HCT116 (cell line): ENCODE measurements around the gene PPHLN1. TPM values are rescaled to one million over a fixed set of nuclear protein-coding genes. Genes with fewer than 3 reads are reported as not detected.
"Not testable (repeated sequence)": the region's sequence is repeated elsewhere in the genome, so short reads cannot be mapped to it uniquely, and the experiment has no call there.

Experiments
- ATAC-seq: fragments of 200-7000 bp; cut with Tn5 transposase; 2 replicates; pipeline ENCODE4 v1.9.1; 2020; ENCODE audit warnings: mild to moderate bottlenecking, moderate library complexity
- BruUV-seq: library from RNA; stranded (reverse); fragments of 400-500 nt; replicated peaks from 2 replicates; lab custom pipeline; 2021; lab: Mats Ljungman, UMichigan
- CTCF ChIA-PET: fragments of 300-600 bp; sonication (Branson Sonifier 250); formaldehyde crosslinking; loops from one replicate; lab custom pipeline; 2021; ENCODE audit warnings: antibody characterized with exemption; lab: Charles Lee
- POLR2A ChIA-PET: fragments of 300-600, 350-600 bp; sonication (Branson Sonifier 250); formaldehyde crosslinking; loops from one replicate; lab custom pipeline; 2021; ENCODE audit warnings: antibody characterized with exemption; lab: Charles Lee
- RAD21 ChIA-PET, 2 experiments: fragments of 300-600 bp; sonication (Branson Sonifier 250); formaldehyde crosslinking; loops; one replicate each; lab custom pipeline; 2023; ENCODE audit warnings: low total read pairs in 2 of 2; ENCODE audit not compliant: uncharacterized antibody in 2 of 2, unreplicated experiment in 2 of 2, low non-redundant PET in 1 of 2; lab: Charles Lee
- DNase-seq: peaks from one replicate; pipeline ENCODE4 v3.0.0-alpha.2; 2010; ENCODE audit warnings: low read depth, low spot score
- H2AFZ ChIP-seq: fragments of 200-600 bp; shearing (Covaris generic), sonication (generic); 2 replicates; pipeline ENCODE4 v1.6.1; 2017; ENCODE audit warnings: low read depth, mixed run types, mixed read lengths, antibody characterized with exemption, low read length; ENCODE audit not compliant: poor library complexity, severe bottlenecking
- H3K27ac ChIP-seq: 2 replicates; pipeline ENCODE4 v1.5.1; 2012; ENCODE audit warnings: low read depth, low read length
- H3K27me3 ChIP-seq: fragments of 200-600 bp; sonication (generic); 2 replicates; pipeline ENCODE4 v1.6.1; 2016; ENCODE audit warnings: mixed run types, low read length, mixed read lengths; ENCODE audit not compliant: insufficient read depth
- H3K36me3 ChIP-seq, 2 experiments: fragments of 200-500 bp in 1 of 2; fragments of 200-600 bp in 1 of 2; sonication (Bioruptor generic) in 1 of 2; sonication (generic) in 1 of 2; 2 replicates each; pipeline versions ENCODE4 v1.5.1 to v1.6.1; 2014 to 2016; ENCODE audit warnings: low read length in 2 of 2, inconsistent platforms in 1 of 2, mixed read lengths in 1 of 2, mixed run types in 1 of 2; ENCODE audit not compliant: insufficient read depth in 2 of 2, control insufficient read depth in 1 of 2
- H3K4me1 ChIP-seq, 2 experiments: fragments of 200-600 bp in 1 of 2; sonication (generic) in 1 of 2; 2 replicates each; pipeline versions ENCODE4 v1.5.1 to v1.6.1; 2012 to 2017; ENCODE audit warnings: low read length in 2 of 2, inconsistent platforms in 1 of 2, mild to moderate bottlenecking in 1 of 2, mixed read lengths in 1 of 2, mixed run types in 1 of 2, moderate library complexity in 1 of 2; ENCODE audit not compliant: insufficient read depth in 2 of 2, control insufficient read depth in 1 of 2
- H3K4me2 ChIP-seq: fragments of 200-600 bp; sonication (generic); 2 replicates; pipeline ENCODE4 v1.6.1; 2017; ENCODE audit warnings: mixed run types, low read length, mixed read lengths
- H3K4me3 ChIP-seq, 2 experiments: fragments of 200-600 bp in 1 of 2; sonication (generic) in 1 of 2; replicated peaks in 1 of 2; 2 replicates each; pipeline ENCODE4 v1.5.1; 2011 to 2016; ENCODE audit warnings: low read length in 2 of 2, control low read depth in 1 of 2, low read depth in 1 of 2, mild to moderate bottlenecking in 1 of 2, mixed read lengths in 1 of 2, mixed run types in 1 of 2
- H3K79me2 ChIP-seq: fragments of 200-600 bp; sonication (generic); 2 replicates; pipeline ENCODE4 v1.6.1; 2017; ENCODE audit warnings: mild to moderate bottlenecking, mixed run types, low read length, moderate library complexity, mixed read lengths; ENCODE audit not compliant: insufficient read depth
- H3K9ac ChIP-seq: fragments of 200-600 bp; sonication (generic); 2 replicates; pipeline ENCODE4 v1.6.1; 2016; ENCODE audit warnings: low read length, mixed read lengths
- H3K9me2 ChIP-seq: fragments of 200-600 bp; sonication (generic), shearing (Covaris generic); 2 replicates; pipeline ENCODE4 v1.6.1; 2017; ENCODE audit warnings: mixed run types, mild to moderate bottlenecking, moderate library complexity; ENCODE audit not compliant: insufficient read depth
- H3K9me3 ChIP-seq, 2 experiments: fragments of 200-500 bp in 1 of 2; fragments of 200-600 bp in 1 of 2; sonication (Bioruptor generic) in 1 of 2; sonication (generic) in 1 of 2; 2 replicates each; pipeline ENCODE4 v1.6.1; 2014 to 2017; ENCODE audit warnings: low read length in 2 of 2, mixed read lengths in 2 of 2, inconsistent platforms in 1 of 2, low read depth in 1 of 2, mild to moderate bottlenecking in 1 of 2, mixed run types in 1 of 2, moderate library complexity in 1 of 2; ENCODE audit not compliant: control insufficient read depth in 1 of 2, insufficient read depth in 1 of 2
- H4K20me1 ChIP-seq: fragments of 200-600 bp; sonication (generic), shearing (Covaris generic); 2 replicates; pipeline ENCODE4 v1.6.1; 2017; ENCODE audit warnings: mixed run types, mild to moderate bottlenecking, moderate library complexity; ENCODE audit not compliant: insufficient read depth
- RAD21 ChIP-seq: IDR thresholded peaks from 2 replicates; pipeline ENCODE4 v1.6.1; 2012; ENCODE audit warnings: low read depth, mild to moderate bottlenecking
- SIN3A ChIP-seq: IDR thresholded peaks from 2 replicates; pipeline ENCODE4 v1.6.1; 2012; ENCODE audit warnings: low read depth
- intact Hi-C: fragments of 100-400 bp; cut with micrococcal nuclease; formaldehyde crosslinking; loops from 2 replicates; pipeline ENCODE4 v1.10.0; 2022
- total RNA-seq: library from RNA; stranded (reverse); gene quantifications from one replicate; pipeline ENCODE4 v1.2.1, GENCODE V29; 2021; ENCODE audit not compliant: unreplicated experiment
- TF ChIP-seq, protein P1 (sequence below): IDR thresholded peaks from 2 replicates; pipeline ENCODE4 v1.6.1; 2012; ENCODE audit warnings: low read depth

Gene PPHLN1
- total RNA-seq, 1 experiment from 2014 or later, result 57.4 TPM

DNA sequence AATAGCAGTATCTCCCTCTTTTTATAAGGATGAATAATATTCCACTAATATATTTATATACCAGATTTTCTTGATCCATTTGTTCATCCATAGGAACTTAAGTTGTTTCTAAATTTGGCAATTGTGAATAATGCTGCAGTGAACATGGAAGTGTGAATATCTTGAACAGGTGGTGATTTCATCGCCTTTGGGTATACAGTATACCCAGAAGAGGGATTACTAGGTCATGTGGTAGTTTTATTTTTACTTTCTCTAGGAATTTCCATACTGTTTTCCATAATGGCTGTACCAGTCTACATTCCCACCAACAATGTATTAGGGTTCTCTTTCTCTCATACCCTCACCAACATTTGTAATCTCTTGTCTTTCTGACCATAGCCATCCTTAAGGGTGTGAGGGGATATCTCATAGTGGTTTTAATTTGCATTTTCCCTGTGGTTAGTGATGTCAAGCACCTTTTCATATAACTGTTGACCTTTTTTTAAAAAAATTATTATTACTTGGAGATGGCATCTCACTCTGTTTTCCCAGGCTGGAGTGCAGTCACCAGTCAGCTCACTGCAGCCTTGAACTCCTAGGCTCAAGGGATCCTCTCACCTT, 20.5 kb downstream of the PPHLN1 start:
- TF ChIP-seq SIN3A (no peak), RAD21 (no peak)
- TF ChIP-seq, protein P1, sequence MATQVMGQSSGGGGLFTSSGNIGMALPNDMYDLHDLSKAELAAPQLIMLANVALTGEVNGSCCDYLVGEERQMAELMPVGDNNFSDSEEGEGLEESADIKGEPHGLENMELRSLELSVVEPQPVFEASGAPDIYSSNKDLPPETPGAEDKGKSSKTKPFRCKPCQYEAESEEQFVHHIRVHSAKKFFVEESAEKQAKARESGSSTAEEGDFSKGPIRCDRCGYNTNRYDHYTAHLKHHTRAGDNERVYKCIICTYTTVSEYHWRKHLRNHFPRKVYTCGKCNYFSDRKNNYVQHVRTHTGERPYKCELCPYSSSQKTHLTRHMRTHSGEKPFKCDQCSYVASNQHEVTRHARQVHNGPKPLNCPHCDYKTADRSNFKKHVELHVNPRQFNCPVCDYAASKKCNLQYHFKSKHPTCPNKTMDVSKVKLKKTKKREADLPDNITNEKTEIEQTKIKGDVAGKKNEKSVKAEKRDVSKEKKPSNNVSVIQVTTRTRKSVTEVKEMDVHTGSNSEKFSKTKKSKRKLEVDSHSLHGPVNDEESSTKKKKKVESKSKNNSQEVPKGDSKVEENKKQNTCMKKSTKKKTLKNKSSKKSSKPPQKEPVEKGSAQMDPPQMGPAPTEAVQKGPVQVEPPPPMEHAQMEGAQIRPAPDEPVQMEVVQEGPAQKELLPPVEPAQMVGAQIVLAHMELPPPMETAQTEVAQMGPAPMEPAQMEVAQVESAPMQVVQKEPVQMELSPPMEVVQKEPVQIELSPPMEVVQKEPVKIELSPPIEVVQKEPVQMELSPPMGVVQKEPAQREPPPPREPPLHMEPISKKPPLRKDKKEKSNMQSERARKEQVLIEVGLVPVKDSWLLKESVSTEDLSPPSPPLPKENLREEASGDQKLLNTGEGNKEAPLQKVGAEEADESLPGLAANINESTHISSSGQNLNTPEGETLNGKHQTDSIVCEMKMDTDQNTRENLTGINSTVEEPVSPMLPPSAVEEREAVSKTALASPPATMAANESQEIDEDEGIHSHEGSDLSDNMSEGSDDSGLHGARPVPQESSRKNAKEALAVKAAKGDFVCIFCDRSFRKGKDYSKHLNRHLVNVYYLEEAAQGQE, result no peak
- no peak overlapping the region for H3K27ac ChIP-seq
- H3K9ac ChIP-seq, result no peak overlapping the region
- ChIA-PET CTCF (interaction anchor here (3.1 kb wide), 1 partner anchor 25 kb away, joined by 12 read pairs; no protein-coding TSS in a partner anchor), POLR2A (no interaction called here), RAD21 (no interaction called here)
- no peaks in the 10 kb centered on the region for H3K4me1 ChIP-seq
- DNase-seq, result no peak
- no peak overlapping the region for H3K4me2 ChIP-seq
- H3K9me3 ChIP-seq, result no peaks in the 10 kb centered on the region
- no peaks in the 10 kb centered on the region for H3K27me3 ChIP-seq
- intact Hi-C loops, result no loop called here
- ATAC-seq, result no peak
- H3K79me2 ChIP-seq, result peaks cover 84% of the 10 kb centered on the region
- no peaks in the 10 kb centered on the region for H3K36me3 ChIP-seq
- no peaks in the 10 kb centered on the region for H4K20me1 ChIP-seq
- H3K9me2 ChIP-seq, result no peaks in the 10 kb centered on the region
- no TSS peak for BruUV-seq
- no peak overlapping the region for H2AFZ ChIP-seq
- H3K4me3 ChIP-seq, result no peak overlapping the region

DNA sequence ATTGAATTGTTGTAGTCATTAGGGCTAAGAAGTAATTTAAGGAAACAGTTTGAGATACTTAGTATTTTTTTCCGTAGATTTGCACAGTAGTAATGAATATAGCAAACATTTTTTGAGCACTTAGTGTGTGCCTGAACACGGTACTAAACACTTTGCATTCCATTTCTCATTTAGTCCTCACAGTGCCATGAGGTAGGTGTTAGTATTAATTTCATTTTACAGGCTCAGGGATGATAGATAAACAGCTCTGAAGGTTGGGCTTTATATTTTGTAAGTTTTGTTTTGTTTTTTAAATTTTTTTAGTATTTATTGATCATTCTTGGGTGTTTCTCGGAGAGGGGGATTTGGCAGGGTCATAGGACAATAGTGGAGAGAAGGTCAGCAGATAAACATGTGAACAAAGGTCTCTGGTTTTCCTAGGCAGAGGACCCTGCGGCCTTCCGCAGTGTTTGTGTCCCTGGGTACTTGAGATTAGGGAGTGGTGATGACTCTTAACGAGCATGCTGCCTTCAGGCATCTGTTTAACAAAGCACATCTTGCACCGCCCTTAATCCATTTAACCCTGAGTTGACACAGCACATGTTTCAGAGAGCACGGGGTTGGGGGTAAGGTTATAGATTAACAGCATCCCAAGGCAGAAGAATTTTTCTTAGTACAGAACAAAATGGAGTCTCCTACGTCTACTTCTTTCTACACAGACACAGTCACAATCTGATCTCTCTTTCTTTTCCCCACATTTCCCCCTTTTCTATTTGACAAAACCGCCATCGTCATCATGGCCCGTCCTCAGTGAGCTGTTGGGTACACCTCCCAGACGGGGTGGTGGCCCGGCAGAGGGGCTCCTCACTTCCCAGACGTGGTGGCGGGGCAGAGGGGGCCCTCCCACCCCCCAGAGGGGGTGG, 23.4 kb downstream of the PPHLN1 start:
- H3K36me3 ChIP-seq, intact Hi-C loops, H4K20me1 ChIP-seq, RAD21 ChIA-PET, H3K27me3 ChIP-seq, H3K9me2 ChIP-seq, H2AFZ ChIP-seq, DNase-seq, H3K9me3 ChIP-seq, H3K4me2 ChIP-seq, H3K27ac ChIP-seq, POLR2A ChIA-PET, H3K9ac ChIP-seq, H3K4me3 ChIP-seq, CTCF ChIA-PET, H3K4me1 ChIP-seq, ATAC-seq, BruUV-seq: not testable (repeated sequence)
- peaks cover 82% of the 10 kb centered on the region for H3K79me2 ChIP-seq

DNA sequence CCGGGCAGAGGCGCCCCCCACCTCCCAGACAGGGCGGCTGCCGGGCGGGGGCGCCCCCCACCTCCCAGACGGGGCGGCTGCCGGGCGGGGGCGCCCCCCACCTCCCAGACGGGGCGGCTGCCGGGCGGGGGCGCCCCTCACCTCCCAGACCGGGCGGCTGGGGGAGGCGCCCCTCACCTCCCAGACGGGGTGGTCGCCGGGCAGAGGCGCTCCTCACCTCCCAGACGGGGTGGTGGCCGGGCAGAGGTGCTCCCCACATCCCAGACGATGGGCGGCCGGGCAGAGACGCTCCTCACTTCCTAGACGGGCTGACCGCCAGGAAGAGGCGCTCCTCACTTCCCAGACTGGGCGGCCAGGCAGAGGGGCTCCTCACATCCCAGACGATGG, 24.0 kb downstream of the PPHLN1 start:
- H3K4me2 ChIP-seq, BruUV-seq, intact Hi-C loops, H3K4me1 ChIP-seq, H3K9ac ChIP-seq, H4K20me1 ChIP-seq, H2AFZ ChIP-seq, ATAC-seq, H3K9me2 ChIP-seq, CTCF ChIA-PET, H3K27ac ChIP-seq, H3K36me3 ChIP-seq, H3K27me3 ChIP-seq, RAD21 ChIA-PET, DNase-seq, H3K9me3 ChIP-seq, H3K4me3 ChIP-seq, POLR2A ChIA-PET: not testable (repeated sequence)
- peaks cover 82% of the 10 kb centered on the region for H3K79me2 ChIP-seq
